Femur (tissue), 1 donor: Measurements from ENCODE around the gene PEX11G.

ENCODE experiments used
- DNase-seq: peaks from one replicate; pipeline ENCODE4 v3.0.0-alpha.2; 2017

PEX11G gene

GRCh38 chr19:7488736-7489353 lies at the start of gene PEX11G:
PEX11G (minus strand) TSS chr19:7489035; CDS start chr19:7489010, 25 bp downstream.
- DNase-seq, result peak; percentile 95

- no peak for DNase-seq
These were observed 47.3 kb upstream of the PEX11G start for GRCh38 chr19:7535998-7536695.

- peak; percentile 97 for DNase-seq
These were observed 46.5 kb upstream of the PEX11G start, which contains the start of gene PNPLA6 for GRCh38 chr19:7535047-7535997. PNPLA6 (plus strand) TSS chr19:7535717; CDS start chr19:7535789, 72 bp downstream.

- peak; percentile 90 for DNase-seq
These were observed 45.8 kb upstream of the PEX11G start for GRCh38 chr19:7534531-7535046.

- DNase-seq, result peak; percentile 95
These were observed 45.2 kb upstream of the PEX11G start for GRCh38 chr19:7533925-7534480.

GRCh38 chr19:7533281-7533885 lies 44.5 kb upstream of the PEX11G start:
- DNase-seq, result peak; percentile 81

- DNase-seq, result no peak
These were observed 41.0 kb upstream of the PEX11G start for GRCh38 chr19:7529610-7530490.

- DNase-seq, result no peak
These were observed 40.4 kb upstream of the PEX11G start for GRCh38 chr19:7529246-7529600.

GRCh38 chr19:7528522-7529245 lies 39.8 kb upstream of the PEX11G start:
- no peak for DNase-seq

GRCh38 chr19:7528192-7528519 lies 39.3 kb upstream of the PEX11G start:
- DNase-seq, result no peak

GRCh38 chr19:7527516-7528191 lies 38.8 kb upstream of the PEX11G start:
- DNase-seq, result peak; percentile 22

GRCh38 chr19:7526059-7526929 lies 37.5 kb upstream of the PEX11G start:
- DNase-seq, result no peak

GRCh38 chr19:7524992-7525739 lies 36.3 kb upstream of the PEX11G start:
- no peak for DNase-seq

GRCh38 chr19:7524523-7524922 lies 35.7 kb upstream of the PEX11G start:
- DNase-seq, result no peak

- peak; percentile 29 for DNase-seq
These were observed 34.3 kb upstream of the PEX11G start for GRCh38 chr19:7522923-7523667.

GRCh38 chr19:7522072-7522922 lies 33.5 kb upstream of the PEX11G start, which contains the start of gene MCOLN1:
MCOLN1 (plus strand) TSS chr19:7522624; CDS start chr19:7522751, 127 bp downstream.
- peak; percentile 99 for DNase-seq
